Hematopoietic multipotent progenitor cell treated with erythropoietin and hydrocortisone succinate and interleukin-3 and kit ligand, for 8 days (in vitro differentiated cells): ENCODE measurements around the gene GJA8.
"Not testable (repeated sequence)": the region's sequence is repeated elsewhere in the genome, so short reads cannot be mapped to it uniquely, and the experiment has no call there.

ENCODE experiments used
- DNase-seq: peaks from one replicate; pipeline ENCODE4 v3.0.0-alpha.2; 2015

The GJA8 gene

GRCh38 chr1:147928236-147929132 lies 25.9 kb downstream of the GJA8 start, which contains the start of gene GPR89B:
GPR89B (plus strand) TSS chr1:147928420; CDS start chr1:147928537, 117 bp downstream.
- DNase-seq = peak; percentile 91

- not testable (repeated sequence) for DNase-seq
Observed at GRCh38 chr1:147931137-147931536, 28.5 kb downstream of the GJA8 start.

GRCh38 chr1:147935296-147935695 lies 32.7 kb downstream of the GJA8 start:
- not testable (repeated sequence) for DNase-seq

- not testable (repeated sequence) for DNase-seq
Observed at GRCh38 chr1:147940456-147940855, 37.9 kb downstream of the GJA8 start.

- not testable (repeated sequence) for DNase-seq
Observed at GRCh38 chr1:147942563-147942962, 40.0 kb downstream of the GJA8 start.

GRCh38 chr1:147949517-147949916 lies 46.9 kb downstream of the GJA8 start:
- DNase-seq = not testable (repeated sequence)
